HG03565 (cell line): ENCODE results near the gene VPS13C.
A peak's percentile ranks its signal among the peaks of the same experiment; 100 is the strongest.

Source experiments
- ATAC-seq: cut with Tn5 transposase; IDR thresholded peaks from one replicate; pipeline ENCODE4 v1.9.1; 2021; ENCODE audit warnings: mild to moderate bottlenecking, moderate library complexity; ENCODE audit not compliant: unreplicated experiment

VPS13C gene

DNA sequence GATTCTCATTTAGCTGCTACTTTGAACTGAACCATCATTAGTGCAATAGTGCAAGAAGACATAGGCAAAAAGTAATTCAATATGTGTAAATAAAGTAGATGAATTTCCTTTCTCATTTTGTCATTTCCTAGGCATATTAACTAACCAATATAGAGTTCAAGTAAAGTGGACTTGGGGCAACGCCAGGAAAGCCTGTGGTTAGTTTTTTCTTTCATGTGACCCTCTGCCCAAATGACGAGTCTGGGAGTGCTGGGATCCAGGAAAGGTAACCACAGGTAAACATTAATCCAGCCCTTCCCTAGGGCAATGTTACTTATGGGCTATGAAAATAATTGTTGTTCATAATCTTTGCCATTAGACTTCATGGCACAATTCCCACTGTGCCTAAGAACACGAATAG is 181.0 kb downstream of the VPS13C start:
- ATAC-seq: no peak

DNA sequence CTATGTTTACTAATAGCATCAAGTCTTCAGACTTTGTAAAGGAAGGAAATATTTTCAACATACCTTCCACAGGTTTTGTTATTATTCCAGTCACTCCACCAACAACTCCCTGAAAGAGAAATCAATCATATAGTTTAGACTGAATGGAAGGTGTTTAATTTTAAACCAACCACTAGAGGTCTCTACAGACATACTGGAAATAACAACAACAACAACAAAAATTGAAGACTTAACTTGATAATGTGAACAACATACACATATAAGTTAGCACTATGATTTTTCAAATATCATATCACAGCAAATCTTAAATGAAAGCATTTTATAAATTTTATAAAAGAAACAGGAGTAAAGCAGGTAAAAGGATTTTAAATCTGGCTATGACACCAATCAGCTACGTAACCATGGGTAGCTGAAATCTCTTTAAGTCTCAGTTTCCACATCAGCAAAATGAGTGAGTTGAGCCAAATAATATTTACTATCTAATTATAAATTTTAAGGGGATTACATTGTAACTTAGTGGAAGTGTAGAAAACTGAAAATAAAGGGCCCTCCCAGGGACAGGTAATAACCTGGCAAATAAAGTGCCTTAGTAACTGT is 188.2 kb downstream of the VPS13C start:
- ATAC-seq: no peak

DNA sequence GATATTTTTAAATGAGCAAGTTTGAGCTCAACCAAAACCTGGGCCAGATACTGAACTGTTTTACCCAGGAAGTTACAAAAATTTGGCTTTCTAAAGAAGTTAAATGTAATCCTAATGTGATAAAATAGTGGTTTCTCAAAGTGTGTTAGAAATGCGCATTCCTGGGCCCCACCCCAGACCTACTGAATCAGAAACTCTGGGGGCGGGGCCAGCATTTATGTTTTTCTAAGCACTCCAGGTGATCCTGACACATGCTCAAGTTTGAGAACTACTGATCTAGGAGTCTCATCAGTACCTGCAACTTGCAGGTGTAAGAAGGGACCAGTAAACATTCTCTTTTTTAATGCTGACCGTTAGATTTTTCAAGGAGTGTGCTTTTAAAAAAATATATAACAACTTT is 190.6 kb downstream of the VPS13C start:
- no peak for ATAC-seq

DNA sequence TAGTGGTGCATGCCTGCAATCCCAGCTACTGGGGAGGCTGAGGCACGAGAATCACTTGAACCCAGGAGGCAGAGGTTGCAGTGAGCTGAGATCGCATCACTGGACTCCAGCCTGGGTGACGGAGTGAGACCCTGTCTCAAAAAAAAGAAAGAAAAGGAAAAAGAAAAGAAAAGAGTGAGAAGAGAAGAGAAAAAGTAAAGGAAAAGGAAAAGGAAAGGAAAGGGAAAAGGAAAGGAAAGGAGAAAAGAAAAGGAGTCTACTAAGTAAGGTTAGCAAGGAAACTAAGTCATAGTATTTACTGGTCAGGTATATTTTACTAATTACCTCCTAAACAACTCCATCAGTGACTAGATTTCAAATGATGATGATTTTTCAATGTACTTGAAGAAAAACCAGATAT is 198.3 kb downstream of the VPS13C start:
- no peak for ATAC-seq

DNA sequence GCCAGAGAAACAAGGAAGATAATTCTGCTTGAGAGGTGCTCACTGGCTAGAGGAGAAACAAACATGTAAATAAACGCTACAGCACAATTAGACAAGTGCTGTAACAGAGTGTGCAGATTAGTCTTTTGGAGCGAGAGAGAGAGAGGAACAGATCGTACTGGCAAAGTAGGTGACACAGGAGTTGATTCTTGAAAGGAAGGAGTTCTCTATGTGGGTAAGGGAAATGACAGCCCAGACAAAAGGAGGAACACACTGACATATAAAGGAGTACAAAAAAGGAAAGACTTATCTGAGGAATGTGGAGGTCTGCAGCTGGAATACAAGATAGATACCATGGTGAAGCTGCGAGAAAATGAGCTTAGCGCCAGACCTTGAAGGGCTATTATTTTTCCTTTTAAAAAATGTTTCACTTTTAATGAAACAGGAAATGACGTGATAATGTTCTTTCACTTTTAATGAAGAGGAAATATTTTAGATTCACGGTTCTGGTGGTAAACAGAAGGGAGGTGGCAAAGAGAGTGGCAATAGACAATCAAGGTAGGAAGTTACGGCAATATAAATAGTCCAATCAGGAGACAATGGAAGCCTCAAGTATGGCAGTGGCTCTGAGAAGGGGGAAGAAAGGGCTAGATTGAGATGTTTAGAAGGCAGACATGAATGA is 202.9 kb downstream of the VPS13C start:
- ATAC-seq: no peak

DNA sequence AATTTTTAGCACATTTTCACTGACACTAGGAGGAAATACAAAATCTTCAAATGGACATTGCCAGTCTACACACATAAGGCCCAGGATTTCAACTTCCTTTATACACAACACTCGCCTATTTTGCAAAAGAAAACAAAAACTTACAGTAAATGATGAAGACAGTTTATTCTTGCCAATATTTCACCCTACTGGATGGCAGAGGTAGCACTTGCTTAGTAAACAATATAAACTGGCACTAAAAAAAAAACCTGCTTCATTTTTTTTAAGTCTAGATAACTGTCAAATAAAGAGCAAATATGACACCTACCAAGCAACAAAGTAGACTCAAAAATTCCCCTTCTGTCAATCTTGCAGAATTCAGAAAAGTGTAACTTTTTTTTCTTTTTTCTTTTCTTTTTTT is 204.0 kb downstream of the VPS13C start:
- ATAC-seq: no peak

DNA sequence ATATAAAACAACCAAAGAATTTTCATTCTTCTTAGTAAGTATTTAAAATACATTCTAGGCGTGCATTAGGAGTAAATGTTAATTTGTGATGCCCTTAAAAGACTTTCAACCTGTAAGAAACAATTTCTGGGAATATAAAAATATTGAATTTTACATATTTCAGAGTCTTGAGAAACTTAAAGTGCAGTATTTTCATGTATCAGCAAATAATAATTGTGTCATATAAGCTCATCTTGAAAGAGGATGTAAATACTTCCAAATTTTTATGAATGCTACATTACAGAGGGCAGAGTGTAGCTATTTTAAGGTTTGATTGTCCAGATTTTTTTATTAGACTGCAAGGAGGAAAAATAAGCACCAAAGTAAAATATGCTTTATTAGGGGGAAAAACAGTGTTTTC is 207.1 kb downstream of the VPS13C start:
- no peak for ATAC-seq

DNA sequence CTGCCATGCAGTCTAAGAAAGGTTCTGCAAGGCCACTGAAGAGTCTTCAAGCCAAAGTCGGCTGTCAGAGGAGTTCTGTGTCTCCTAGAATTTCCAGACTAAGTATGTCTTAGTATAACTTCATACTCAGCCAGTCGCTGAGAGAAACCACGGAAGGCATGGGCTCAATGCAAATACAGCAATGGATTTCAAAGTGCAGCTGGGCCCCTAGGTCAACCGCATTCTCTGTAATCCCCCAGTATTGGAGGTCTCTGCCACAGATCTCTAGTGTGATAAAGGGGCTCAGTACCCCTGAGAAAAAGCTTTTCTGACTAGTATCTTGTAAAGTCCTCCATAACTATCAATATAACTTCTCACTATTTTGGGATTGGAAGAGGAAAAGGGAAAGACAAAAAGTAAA is 208.3 kb downstream of the VPS13C start:
- ATAC-seq: no peak

DNA sequence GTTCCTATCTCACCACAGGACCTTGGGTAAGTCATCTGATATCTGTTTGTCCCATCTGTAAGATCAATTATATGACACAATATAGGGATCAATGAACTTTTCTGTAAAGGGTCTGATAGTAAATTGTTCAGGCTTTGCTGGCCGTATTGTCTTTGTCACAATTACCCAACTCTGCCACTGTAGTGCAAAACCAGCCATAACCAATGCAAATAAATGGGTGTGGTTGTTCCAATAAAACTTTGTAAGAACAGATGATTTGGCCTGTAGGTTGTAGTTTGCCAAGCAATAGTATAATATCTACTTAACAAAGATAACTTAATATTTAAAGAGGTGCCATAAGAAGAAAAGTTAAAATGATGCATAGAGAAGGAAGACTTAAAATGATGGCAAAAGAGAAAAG is 210.8 kb downstream of the VPS13C start:
- no peak for ATAC-seq

DNA sequence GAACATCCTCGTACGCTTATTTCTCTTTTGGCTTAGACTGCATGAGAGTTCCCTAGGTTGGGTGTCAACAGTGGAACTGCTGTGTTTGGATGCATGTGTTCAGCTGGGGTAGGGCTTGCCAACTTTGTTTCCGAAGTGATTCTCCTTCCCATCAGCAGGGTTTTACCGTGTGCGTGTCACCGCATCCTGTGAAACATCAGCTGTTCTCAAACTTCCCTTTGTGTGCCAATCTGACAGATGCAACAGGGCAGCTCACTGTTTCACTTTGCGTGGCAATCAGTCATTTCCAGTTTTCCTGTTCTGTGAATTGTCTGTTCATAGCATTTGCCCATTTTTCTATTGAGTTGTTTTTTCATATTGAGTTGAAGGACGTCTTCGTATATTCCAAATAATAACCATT is 218.8 kb downstream of the VPS13C start:
- ATAC-seq: no peak

DNA sequence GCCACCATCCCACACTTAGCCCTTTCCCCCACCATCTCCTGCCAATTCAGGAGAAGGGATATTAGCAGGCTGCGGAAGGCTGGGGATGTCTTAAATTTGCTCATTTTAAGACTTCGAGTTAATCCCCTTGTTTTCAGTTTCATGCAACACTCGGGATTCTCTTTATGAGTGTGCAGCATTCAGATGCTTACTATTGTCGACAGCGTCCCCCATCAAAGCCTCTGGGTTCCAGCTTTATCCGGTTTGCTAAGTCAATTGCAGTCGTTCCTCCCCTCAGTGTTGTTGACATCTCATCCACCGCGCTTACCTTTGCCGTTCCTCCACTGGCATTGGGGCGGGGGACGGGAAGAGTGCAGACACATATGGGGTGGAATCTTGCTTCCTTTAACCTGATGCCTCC is 220.2 kb downstream of the VPS13C start:
- ATAC-seq: no peak

DNA sequence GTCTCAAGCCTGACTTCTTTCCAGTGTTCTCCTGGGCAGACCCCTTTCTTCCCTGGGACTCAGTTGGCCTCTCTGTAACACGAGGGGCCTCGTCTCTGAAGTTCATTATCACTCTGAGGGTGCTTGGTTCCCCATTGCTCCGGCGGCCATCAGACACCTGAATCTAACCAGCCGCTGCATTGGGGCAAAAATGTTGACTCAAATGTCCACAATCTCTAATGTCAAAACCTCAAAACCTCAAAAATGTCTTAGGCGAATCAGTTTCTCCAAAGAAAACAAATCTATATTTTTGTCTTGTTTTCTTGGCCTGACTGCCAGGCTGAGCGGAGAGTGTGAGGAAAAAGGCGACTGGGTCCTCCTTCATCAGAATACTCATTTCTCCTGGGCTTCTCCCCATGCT is 220.7 kb downstream of the VPS13C start:
- ATAC-seq: no peak

DNA sequence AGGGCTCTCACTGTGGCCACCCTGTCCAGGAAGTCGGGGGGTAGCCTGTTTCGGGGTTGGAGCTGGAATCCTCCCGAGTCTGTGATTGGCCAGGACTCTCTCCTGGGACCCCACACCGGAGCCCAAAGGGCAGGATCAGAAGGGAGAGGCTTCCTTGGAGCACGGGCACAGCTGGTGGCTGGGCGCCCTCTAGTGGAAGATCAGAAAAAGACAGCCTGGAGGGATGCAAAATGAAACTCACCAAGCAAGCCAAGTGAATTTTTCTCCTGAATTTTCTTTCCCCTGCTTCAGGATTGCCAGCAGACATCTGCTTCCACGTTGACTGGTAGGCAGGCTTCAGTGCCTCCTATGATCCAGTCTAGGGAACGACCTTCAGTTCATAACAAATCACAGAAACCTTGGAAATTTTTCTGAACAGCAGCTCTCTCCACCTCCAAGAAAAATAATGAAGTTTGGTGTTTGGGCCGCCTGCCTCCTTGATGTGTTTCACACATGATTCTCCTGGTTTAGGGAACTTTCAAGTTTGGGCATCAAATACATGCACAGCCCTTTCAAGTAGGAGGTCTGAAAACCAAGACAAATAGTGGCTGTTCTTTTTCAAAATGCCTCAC is 224.6 kb downstream of the VPS13C start:
- ATAC-seq: no peak

DNA sequence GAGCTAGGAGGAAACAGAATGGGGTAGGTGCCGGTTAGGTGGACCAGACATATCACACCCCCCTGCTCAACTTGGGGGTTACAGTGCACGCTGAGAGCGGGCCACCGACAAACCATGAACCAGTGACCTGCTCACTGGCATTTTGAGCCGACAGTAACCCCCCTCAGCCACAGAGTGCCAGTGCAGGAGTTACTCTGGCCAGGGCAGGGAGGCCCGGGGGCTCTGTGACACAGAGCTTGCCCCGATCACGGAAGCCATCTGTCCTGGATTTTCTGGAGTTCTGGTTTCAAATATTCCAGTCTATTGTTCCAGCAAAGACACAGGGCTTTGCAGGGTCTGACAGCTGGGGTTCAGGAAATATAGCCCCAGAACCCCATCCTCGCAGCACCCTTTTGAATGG is 225.2 kb downstream of the VPS13C start:
- no peak for ATAC-seq

DNA sequence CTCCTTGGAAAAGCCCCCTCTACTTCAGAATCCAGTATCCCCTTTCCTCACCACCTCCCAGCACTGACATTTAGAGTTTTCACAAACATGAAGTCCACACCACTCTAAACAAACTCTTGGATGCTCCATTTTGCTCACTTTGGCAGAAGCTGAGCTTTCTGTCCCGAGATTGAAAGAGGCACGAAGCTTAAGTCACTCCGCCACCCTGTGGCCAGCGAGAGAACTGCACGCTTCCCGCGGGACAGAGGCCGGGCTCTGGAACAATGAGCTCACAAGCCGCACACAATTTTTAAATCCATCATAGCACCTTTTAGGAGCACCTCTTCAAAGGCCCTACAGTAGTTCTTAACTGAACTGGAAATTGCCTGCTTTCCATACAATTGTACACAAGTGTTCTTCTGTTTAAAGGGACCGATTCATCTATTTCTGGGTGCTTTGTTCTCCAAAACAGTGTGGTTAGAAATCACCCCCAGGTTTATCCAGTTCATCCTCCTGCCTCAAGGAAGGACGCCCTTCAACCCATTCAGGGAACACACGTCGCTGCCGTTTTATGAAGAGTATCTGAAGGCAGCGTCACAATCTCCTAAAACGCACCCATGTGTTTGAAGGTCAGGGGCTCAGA is 226.1 kb downstream of the VPS13C start:
- ATAC-seq: peak; percentile 51

DNA sequence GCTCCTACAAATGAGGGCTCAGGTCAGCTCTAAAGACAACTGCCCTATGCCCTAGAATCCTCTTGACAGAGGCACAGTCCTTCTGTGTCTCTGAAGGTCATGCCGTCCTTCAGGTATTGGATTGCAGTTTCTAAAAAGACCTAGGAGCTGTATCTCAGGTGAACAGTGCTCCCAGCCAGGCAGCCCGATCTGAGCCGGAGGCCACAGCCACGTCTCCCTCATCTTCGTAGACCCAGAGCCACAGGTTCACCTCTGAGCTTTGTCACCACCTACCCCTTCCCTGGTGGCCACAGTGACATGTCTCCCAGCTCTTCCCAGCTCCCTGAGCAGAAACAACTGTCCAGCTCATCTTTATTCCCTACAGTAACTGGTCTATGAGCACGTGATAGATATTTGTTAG is 228.0 kb downstream of the VPS13C start:
- ATAC-seq: no peak

DNA sequence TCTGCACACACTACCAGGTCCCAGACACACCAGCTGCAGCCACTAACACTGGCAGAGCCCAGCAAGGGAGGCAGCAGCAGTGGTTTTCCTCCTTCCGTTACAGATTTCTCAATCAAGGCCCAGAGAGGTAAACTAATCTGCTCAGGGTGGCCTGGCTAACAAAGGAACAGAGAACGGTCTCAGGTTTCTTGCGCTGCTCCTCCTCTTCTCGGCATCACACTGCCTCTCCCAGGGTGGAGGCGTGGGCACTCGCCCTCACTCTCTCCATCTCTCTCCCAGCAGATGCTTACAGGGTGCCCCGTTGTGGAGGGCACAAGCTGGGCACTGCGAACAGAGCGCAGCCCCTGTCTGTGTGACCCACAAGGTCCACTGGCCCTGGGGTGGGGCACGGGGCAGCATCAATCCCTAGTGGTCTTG is 228.7 kb downstream of the VPS13C start:
- ATAC-seq: no peak

DNA sequence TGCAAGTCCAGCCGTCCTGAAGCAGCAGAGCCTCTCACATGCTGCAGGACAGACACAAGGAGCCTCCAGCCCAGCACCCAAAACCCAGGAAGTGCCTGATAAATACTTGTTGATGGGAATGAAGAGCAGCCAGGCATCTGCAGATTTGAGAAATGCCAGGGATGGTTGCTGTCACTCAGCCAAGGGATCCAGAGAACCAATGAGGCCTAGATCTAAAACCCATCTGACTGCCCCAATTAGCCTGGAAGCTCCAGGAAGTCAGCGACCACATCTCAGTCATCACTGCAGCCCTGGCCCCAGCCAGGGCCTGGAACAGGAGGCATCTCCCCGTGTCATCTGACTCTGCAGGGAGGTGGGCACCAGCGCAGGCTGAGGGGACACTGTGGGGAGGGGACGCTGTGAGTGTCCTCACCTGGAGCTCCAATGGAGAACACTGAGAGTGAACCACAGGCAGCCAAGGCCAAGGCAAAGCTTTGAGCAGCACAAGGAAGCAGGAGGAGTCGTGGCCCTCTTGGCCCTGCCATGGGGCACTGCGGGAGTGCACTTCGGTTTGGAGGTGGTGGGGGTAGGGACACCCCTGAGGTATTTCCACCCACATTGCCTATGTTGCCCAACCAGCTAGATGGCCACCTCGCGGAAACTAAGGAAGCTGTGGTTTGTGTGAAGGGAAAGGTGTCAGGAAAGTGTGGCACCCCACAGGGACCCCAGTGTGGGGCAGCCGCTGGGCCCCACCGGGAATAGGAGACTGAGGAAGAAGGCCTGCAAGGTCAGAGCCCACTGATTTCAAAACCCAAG is 229.5 kb downstream of the VPS13C start:
- no peak for ATAC-seq

DNA sequence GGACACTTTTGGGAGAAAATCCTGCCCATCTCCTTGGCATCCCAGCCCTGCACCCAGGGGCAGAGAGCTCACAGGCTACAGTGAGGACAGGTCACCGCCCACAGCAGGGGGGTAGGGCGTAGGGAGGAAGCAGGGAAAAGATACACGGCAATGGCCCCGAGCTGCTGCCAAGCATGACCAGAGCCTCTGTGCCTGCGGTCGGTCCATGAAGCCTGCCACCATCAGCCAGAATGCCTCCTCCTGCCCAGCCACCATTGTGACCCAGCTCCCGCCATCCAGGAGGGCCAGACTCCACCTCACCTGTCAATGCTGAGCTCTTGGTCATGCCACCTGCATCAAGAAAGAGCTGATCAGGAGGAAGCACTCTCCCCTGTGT is 230.7 kb downstream of the VPS13C start:
- no peak for ATAC-seq

DNA sequence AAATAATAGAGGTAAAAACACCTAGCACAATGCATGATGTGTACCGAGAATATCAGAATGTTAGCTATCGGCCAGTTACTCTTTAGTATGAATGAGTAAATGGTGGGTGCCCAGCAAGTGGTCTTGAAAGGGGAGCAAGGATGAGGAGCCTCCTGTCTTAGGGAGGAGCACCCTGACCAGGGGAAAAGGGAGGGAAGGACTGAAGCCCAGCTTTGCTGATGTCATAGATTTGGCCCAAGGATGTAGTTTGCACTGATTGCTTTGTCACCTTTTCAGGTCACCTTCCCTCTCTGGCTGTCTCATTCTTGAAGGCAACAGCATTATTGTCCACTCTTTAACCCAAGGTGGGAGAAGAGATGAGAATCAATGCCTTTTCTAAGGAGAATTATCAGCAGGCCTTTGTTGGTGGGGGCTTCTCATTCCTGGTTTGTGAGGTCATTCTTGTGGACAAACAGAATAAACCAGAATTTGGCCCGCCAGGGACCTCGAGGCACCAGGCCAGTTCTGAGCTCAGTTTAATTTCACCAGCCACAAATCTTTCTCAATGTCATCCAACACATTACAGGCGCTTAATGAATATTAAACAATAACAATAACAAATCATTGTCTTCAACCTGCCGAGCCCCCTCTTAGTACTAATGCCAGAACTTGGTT is 231.3 kb downstream of the VPS13C start:
- no peak for ATAC-seq

DNA sequence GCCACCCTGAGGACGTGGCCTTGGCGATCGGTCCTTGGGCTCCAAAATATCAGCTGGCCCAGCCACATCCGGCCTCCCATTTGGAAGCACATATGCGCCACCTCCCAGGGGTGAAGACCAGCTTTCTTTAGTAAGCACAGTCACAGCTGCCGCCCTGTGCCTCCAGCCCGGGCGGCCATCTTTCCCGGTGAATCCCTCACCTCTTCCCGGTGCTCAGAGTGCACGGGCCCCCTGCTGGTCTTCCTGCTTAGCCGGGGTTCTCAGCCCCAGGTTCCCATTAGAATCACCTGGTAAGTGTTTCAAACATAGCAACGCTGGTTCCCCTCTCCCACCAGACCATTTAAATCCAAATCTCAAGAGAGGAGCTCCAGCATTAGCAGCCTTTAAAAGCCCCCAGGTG is 232.2 kb downstream of the VPS13C start:
- ATAC-seq: no peak
